ENCODE data around the gene LRSAM1. TPM values are rescaled to one million over a fixed set of nuclear protein-coding genes. Genes with fewer than 3 reads are reported as not detected.
A peak's percentile ranks its signal among the peaks of the same experiment; 100 is the strongest.

The LRSAM1 gene
- total RNA-seq, 1 donor = 12.3 TPM

GRCh38 chr9:127543221-127543620 lies 91.9 kb downstream of the LRSAM1 start:
- Histone ChIP-seq H2AFZ (ENCODE audit: low read length) (no peak overlapping the region), H3K79me2 (ENCODE audit: insufficient read depth, low read length) (peaks cover 93% of the 10 kb centered on the region), H3K4me3 (ENCODE audit: insufficient read depth, low read length) (peak overlapping the region; percentile 18), H3K4me1 (ENCODE audit: insufficient read depth, low read length) (peaks cover 82% of the 10 kb centered on the region), H4K20me1 (ENCODE audit: insufficient read depth, low read length) (peaks cover 63% of the 10 kb centered on the region), H3K27ac (ENCODE audit: low read depth, low read length) (peak overlapping the region; percentile 92), H3K27me3 (ENCODE audit: insufficient read depth, low read length) (no peaks in the 10 kb centered on the region), H3K4me2 (ENCODE audit: insufficient read depth, low read length) (peak overlapping the region; percentile 49), H3K36me3 (ENCODE audit: insufficient read depth, low read length) (peaks cover 14% of the 10 kb centered on the region), H3K9me3 (ENCODE audit: low read depth, low read length) (no peaks in the 10 kb centered on the region)
- TF ChIP-seq, protein P1, sequence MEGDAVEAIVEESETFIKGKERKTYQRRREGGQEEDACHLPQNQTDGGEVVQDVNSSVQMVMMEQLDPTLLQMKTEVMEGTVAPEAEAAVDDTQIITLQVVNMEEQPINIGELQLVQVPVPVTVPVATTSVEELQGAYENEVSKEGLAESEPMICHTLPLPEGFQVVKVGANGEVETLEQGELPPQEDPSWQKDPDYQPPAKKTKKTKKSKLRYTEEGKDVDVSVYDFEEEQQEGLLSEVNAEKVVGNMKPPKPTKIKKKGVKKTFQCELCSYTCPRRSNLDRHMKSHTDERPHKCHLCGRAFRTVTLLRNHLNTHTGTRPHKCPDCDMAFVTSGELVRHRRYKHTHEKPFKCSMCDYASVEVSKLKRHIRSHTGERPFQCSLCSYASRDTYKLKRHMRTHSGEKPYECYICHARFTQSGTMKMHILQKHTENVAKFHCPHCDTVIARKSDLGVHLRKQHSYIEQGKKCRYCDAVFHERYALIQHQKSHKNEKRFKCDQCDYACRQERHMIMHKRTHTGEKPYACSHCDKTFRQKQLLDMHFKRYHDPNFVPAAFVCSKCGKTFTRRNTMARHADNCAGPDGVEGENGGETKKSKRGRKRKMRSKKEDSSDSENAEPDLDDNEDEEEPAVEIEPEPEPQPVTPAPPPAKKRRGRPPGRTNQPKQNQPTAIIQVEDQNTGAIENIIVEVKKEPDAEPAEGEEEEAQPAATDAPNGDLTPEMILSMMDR (IDR thresholded peaks at IDR 0.05; ENCODE audit: extremely low read depth, low read depth, low read length) = no peak
- peak; percentile 37 for DNase-seq (ENCODE audit: insufficient read length, low spot score, missing footprints)

DNA sequence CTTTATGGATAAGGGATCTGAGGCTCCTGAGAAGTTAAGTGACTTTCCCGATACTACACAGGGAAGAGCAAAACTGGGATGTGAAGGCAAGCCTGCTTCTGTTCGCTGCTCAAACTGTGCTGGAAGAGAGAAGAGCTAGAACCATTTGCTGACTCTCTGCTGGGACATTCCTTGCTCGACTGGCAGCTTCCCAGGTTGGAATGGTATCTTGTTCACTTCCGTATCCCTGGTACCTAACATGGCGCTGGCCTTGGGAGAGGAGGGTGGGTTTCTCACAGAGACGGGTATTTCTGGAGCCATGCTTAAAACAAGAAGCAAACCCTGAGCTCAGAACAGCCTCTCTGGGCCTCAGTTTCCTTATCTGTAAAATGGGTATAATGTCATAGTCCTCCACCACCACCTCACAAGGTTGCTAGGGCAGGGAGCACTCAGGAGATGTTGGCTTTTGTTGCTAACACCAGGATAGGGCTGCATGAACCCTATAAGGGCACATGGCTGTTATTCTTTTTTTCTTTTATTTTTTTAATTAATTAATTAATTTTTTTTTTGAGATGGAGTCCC lies 92.7 kb downstream of the LRSAM1 start:
- Histone ChIP-seq H4K20me1 (ENCODE audit: insufficient read depth, low read length) (peaks cover 70% of the 10 kb centered on the region), H3K4me1 (ENCODE audit: insufficient read depth, low read length) (peaks cover 74% of the 10 kb centered on the region)

GRCh38 chr9:127545196-127546124 lies 94.2 kb downstream of the LRSAM1 start:
- H4K20me1 ChIP-seq (ENCODE audit: insufficient read depth, low read length) = peaks cover 71% of the 10 kb centered on the region
- peaks cover 97% of the 10 kb centered on the region for H3K79me2 ChIP-seq (ENCODE audit: insufficient read depth, low read length)
- H3K27me3 ChIP-seq (ENCODE audit: insufficient read depth, low read length) = no peaks in the 10 kb centered on the region
- H3K4me1 ChIP-seq (ENCODE audit: insufficient read depth, low read length) = peaks cover 65% of the 10 kb centered on the region
- H2AFZ ChIP-seq (ENCODE audit: low read length) = no peak overlapping the region
- peak overlapping the region; percentile 40 for H3K4me2 ChIP-seq (ENCODE audit: insufficient read depth, low read length)
- no peaks in the 10 kb centered on the region for H3K9me3 ChIP-seq (ENCODE audit: low read depth, low read length)
- peaks cover 31% of the 10 kb centered on the region for H3K36me3 ChIP-seq (ENCODE audit: insufficient read depth, low read length)
- peak overlapping the region; percentile 92 for H3K27ac ChIP-seq (ENCODE audit: low read depth, low read length)
- H3K4me3 ChIP-seq (ENCODE audit: insufficient read depth, low read length) = peak overlapping the region; percentile 12
- TF ChIP-seq, protein P1 (IDR thresholded peaks at IDR 0.05; ENCODE audit: extremely low read depth, low read depth, low read length) = peak; percentile 6
- DNase-seq (ENCODE audit: insufficient read length, low spot score, missing footprints) = peak; percentile 96

More for the DNA sequence above, 92.7 kb downstream of the LRSAM1 start:
- H3K4me3 ChIP-seq (ENCODE audit: insufficient read depth, low read length) = no peak overlapping the region
- H3K79me2 ChIP-seq (ENCODE audit: insufficient read depth, low read length) = peaks cover 97% of the 10 kb centered on the region
- H3K27ac ChIP-seq (ENCODE audit: low read depth, low read length) = peak overlapping the region; percentile 92
- H2AFZ ChIP-seq (ENCODE audit: low read length) = no peak overlapping the region
- peak; percentile 26 for DNase-seq (ENCODE audit: insufficient read length, low spot score, missing footprints)
- H3K4me2 ChIP-seq (ENCODE audit: insufficient read depth, low read length) = peak overlapping the region; percentile 49
- no peaks in the 10 kb centered on the region for H3K27me3 ChIP-seq (ENCODE audit: insufficient read depth, low read length)
- H3K9me3 ChIP-seq (ENCODE audit: low read depth, low read length) = no peaks in the 10 kb centered on the region
- H3K36me3 ChIP-seq (ENCODE audit: insufficient read depth, low read length) = peaks cover 23% of the 10 kb centered on the region
- TF ChIP-seq, protein P1 (IDR thresholded peaks at IDR 0.05; ENCODE audit: extremely low read depth, low read depth, low read length) = no peak

Data from osteoblast (primary cell).